GM18868 (cell line): ENCODE measurements around the gene VWA5B2.

ENCODE experiments used
- ATAC-seq: cut with Tn5 transposase; IDR thresholded peaks from one replicate; pipeline ENCODE4 v1.9.1; 2021; ENCODE audit warnings: mild to moderate bottlenecking, moderate library complexity; ENCODE audit not compliant: unreplicated experiment

Gene VWA5B2

GRCh38 chr3:184272269-184272668 lies 42.9 kb downstream of the VWA5B2 start:
- no peak for ATAC-seq

- ATAC-seq: no peak
Measured at GRCh38 chr3:184275381-184275701, 46.0 kb downstream of the VWA5B2 start.

- no peak for ATAC-seq
Measured at GRCh38 chr3:184275961-184276910, 46.9 kb downstream of the VWA5B2 start, which contains the start of gene ECE2. Gene ECE2 (plus strand): TSS chr3:184276022. CDS start chr3:184276154, 132 bp downstream.

GRCh38 chr3:184277366-184277765 lies 48.0 kb downstream of the VWA5B2 start:
- ATAC-seq: no peak

GRCh38 chr3:184282941-184283340 lies 53.6 kb downstream of the VWA5B2 start:
- ATAC-seq: no peak

GRCh38 chr3:184283681-184284080 lies 54.3 kb downstream of the VWA5B2 start:
- ATAC-seq: no peak

- ATAC-seq: no peak
Measured at GRCh38 chr3:184284696-184285095, 55.3 kb downstream of the VWA5B2 start.

GRCh38 chr3:184289426-184289938 lies 60.1 kb downstream of the VWA5B2 start:
- ATAC-seq: no peak

- ATAC-seq: no peak
Measured at GRCh38 chr3:184290331-184290730, 60.9 kb downstream of the VWA5B2 start.

- no peak for ATAC-seq
Measured at GRCh38 chr3:184291044-184291737, 61.8 kb downstream of the VWA5B2 start.
